Tibial artery (tissue), 4 donors: ENCODE measurements around the gene HNF1B.

ENCODE experiments used
- DNase-seq, 2 donors: peaks; one replicate each; pipeline ENCODE4 v3.0.0-alpha.2; 2019
- H3K27ac ChIP-seq, 2 donors: fragments of 200-600 bp; sonication (generic) in 1 of 2; 1 replicate in 1 of 2; 2 replicates in 1 of 2; pipeline ENCODE4 v1.5.1; 2018 to 2019; ENCODE audit warnings: mild to moderate bottlenecking in 1 of 2
- H3K27me3 ChIP-seq, 2 donors: fragments of 200-600 bp; sonication (generic) in 1 of 2; one replicate each; pipeline versions ENCODE4 v1.5.1 to v1.6.0; 2016 to 2019
- H3K36me3 ChIP-seq, 3 donors: fragments of 200-600 bp; sonication (generic) in 2 of 3; one replicate each; pipeline ENCODE4 v1.5.1; 2016 to 2019; ENCODE audit warnings: mild to moderate bottlenecking in 2 of 3
- H3K4me1 ChIP-seq, 4 donors: fragments of 200-600 bp; sonication (generic) in 2 of 4; 1 replicate in 3 of 4; 2 replicates in 1 of 4; pipeline ENCODE4 v1.5.1; 2016 to 2019
- H3K4me3 ChIP-seq, 2 donors: fragments of 200-600 bp; sonication (generic) in 1 of 2; 1 replicate in 1 of 2; 2 replicates in 1 of 2; pipeline ENCODE4 v1.5.1; 2018 to 2019; ENCODE audit warnings: mild to moderate bottlenecking in 2 of 2
- H3K9me3 ChIP-seq, 3 donors: fragments of 200-600 bp; sonication (generic) in 1 of 3; one replicate each; pipeline ENCODE4 v1.5.1; 2016 to 2019
- intact Hi-C: fragments of 100-400 bp; cut with DNase I; formaldehyde crosslinking; loops from one replicate; pipeline ENCODE4 v1.15.0; 2023; ENCODE audit warnings: low total_unique reads
- TF ChIP-seq, protein P1 (sequence below), 2 experiments: fragments of 200-600 bp in 1 of 2; fragments of 450-650 bp in 1 of 2; IDR thresholded peaks; one replicate each; pipeline ENCODE4 v1.5.1; 2017 to 2019; ENCODE audit warnings: antibody characterized with exemption in 2 of 2, mild to moderate bottlenecking in 1 of 2, moderate library complexity in 1 of 2

HNF1B gene

DNA sequence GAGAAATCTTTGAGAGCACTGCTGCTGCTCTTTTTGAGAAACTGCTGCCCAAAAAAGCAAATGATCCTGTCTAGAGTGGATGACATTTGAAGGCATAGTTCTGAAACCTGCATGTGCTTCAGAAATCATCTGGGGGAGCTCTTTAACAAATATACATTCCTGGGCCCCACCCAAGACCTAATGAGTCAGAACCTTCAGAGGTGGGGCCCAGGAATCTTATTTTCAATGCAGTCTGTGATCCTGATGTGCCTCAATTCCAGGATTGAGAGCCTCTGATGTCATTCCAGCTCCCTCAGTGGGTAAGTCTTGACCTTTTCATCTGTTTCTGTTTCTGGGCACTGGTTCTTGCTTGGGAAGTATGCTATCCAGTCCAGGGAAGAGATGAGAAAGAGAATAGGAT, 42.3 kb downstream of the HNF1B start:
- peaks cover 0 to 18% of the 10 kb centered on the region in 2 donors for H3K27me3 ChIP-seq
- H3K4me3 ChIP-seq, result no peak overlapping the region
- H3K9me3 ChIP-seq, result no peaks in the 10 kb centered on the region
- H3K27ac ChIP-seq, result no peak overlapping the region
- H3K36me3 ChIP-seq, result no peaks in the 10 kb centered on the region
- no peaks in the 10 kb centered on the region for H3K4me1 ChIP-seq
- DNase-seq, result no peak
- intact Hi-C loops, result no loop called here
- TF ChIP-seq, protein P1, sequence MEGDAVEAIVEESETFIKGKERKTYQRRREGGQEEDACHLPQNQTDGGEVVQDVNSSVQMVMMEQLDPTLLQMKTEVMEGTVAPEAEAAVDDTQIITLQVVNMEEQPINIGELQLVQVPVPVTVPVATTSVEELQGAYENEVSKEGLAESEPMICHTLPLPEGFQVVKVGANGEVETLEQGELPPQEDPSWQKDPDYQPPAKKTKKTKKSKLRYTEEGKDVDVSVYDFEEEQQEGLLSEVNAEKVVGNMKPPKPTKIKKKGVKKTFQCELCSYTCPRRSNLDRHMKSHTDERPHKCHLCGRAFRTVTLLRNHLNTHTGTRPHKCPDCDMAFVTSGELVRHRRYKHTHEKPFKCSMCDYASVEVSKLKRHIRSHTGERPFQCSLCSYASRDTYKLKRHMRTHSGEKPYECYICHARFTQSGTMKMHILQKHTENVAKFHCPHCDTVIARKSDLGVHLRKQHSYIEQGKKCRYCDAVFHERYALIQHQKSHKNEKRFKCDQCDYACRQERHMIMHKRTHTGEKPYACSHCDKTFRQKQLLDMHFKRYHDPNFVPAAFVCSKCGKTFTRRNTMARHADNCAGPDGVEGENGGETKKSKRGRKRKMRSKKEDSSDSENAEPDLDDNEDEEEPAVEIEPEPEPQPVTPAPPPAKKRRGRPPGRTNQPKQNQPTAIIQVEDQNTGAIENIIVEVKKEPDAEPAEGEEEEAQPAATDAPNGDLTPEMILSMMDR (IDR thresholded peaks at IDR 0.05), result no peak

DNA sequence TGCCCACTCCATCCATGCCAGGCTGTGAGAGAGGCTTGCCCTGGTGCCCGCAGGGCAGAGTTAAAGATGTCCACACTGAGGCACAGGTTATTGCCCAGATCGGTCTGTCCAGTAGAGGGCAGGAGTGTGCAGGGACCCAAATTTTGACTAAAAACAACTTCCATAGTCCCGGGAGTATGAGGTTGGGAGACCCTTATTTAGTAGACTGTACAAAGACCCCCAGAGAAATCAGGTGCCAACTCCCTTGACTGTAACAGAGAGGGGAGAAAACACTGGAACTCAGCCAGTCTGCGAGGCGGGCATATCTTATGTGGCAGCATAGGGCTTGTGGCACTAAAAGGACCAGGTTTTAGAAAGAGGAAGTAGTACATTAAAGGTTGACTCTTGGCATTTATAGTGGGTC, 43.4 kb downstream of the HNF1B start:
- TF ChIP-seq, protein P1 (IDR thresholded peaks at IDR 0.05), result peak; percentile 16 to 26
- intact Hi-C loops, result no loop called here
- Histone ChIP-seq H3K9me3 (no peaks in the 10 kb centered on the region), H3K27me3 (peaks cover 0 to 24% of the 10 kb centered on the region in 2 donors), H3K27ac (no peak overlapping the region), H3K4me3 (no peak overlapping the region), H3K4me1 (no peaks in the 10 kb centered on the region), H3K36me3 (no peaks in the 10 kb centered on the region)
- peak in 1 of 2 donors; percentile 30 for DNase-seq

DNA sequence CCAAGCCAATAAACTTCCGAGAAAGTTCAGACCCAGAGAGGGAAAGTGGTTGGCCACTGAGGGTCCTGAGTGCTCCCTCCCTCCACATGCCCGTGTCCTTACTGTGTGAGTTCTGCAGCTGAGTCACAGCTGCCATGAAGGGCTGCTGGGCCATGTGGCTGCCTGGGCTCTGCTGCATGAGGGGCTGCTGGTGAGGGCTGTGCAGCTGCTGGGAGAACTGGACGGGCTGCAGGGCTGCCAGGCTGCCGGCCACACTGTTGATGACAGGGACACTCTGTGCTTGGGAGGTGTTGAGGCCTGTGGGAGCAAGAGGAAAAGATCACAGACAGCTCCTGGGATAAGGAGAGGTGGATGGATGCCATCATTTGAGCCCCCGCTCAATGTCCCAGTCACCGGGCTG, 44.0 kb downstream of the HNF1B start:
- no peaks in the 10 kb centered on the region for H3K4me1 ChIP-seq
- H3K27ac ChIP-seq, result no peak overlapping the region
- TF ChIP-seq, protein P1 (IDR thresholded peaks at IDR 0.05), result no peak
- no peaks in the 10 kb centered on the region for H3K36me3 ChIP-seq
- intact Hi-C loops, result no loop called here
- no peaks in the 10 kb centered on the region for H3K9me3 ChIP-seq
- peaks cover 0 to 24% of the 10 kb centered on the region in 2 donors for H3K27me3 ChIP-seq
- DNase-seq, result no peak
- H3K4me3 ChIP-seq, result no peak overlapping the region

DNA sequence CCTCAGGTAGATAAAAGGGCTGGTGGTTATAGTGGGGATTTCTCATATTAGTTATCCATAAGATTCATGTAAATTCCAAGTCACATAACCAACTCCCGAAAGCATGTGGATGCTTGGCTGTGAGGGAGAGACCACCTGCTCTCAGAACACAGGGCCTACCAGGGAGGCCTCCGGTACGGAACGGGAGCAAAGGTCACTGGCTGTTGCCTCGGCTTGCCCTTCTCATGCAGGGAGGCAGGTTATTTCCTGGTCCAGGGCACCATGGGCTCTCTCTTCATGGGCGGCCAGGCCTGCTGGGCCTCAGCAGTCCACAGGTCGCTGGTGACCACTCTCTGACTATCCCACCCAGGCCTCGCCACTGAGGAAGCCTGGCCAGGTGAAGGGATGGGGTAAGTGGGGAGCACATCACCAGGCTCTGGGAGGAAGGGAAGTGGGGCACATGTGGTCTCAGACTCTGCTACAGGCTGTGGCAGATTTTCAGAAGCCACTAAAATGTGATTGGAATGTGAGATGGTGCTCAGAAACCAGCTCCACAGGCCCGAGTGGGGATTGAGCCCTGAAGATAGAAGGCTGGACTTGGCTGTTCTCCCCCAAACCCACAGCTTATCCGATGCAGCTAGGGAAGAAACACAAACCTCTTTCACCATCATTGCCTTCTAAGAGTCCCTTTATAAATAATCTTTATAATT, 45.4 kb downstream of the HNF1B start:
- intact Hi-C loops, result no loop called here
- H3K27me3 ChIP-seq, result peaks cover 0 to 24% of the 10 kb centered on the region in 2 donors
- TF ChIP-seq, protein P1 (IDR thresholded peaks at IDR 0.05), result no peak
- no peak for DNase-seq
- H3K4me3 ChIP-seq, result no peak overlapping the region
- H3K4me1 ChIP-seq, result no peaks in the 10 kb centered on the region
- H3K9me3 ChIP-seq, result no peaks in the 10 kb centered on the region
- no peak overlapping the region for H3K27ac ChIP-seq
- no peaks in the 10 kb centered on the region for H3K36me3 ChIP-seq

DNA sequence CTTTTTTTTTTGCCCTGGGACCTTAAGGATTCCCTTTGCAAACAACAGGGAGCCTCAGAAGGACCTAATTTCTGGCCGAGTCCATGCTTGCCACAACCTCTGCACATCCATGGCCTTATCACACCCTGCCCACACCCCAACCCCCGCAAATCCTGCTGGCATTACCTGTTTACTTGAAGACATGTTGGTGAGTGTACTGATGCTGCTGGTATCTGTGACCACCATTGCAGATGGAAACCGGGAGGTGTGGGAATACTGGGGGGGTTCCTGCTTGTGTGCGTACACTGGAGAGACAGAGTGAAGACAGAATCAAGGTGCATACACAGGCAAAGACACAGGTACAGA, 46.0 kb downstream of the HNF1B start:
- H3K9me3 ChIP-seq, result no peaks in the 10 kb centered on the region
- TF ChIP-seq, protein P1 (IDR thresholded peaks at IDR 0.05), result no peak
- peaks cover 0 to 24% of the 10 kb centered on the region in 2 donors for H3K27me3 ChIP-seq
- no peak for DNase-seq
- intact Hi-C loops, result no loop called here
- no peak overlapping the region for H3K27ac ChIP-seq
- no peak overlapping the region for H3K4me3 ChIP-seq
- no peaks in the 10 kb centered on the region for H3K36me3 ChIP-seq
- no peaks in the 10 kb centered on the region for H3K4me1 ChIP-seq
